Stimulated activated CD4-positive, alpha-beta T cell treated with anti-CD3 and anti-CD28 coated beads, TNF-alpha, amount 100 ng/mL, for 4 hours (primary cell): ENCODE results near the gene EFHC1.

ENCODE experiments used
- DNase-seq, 3 experiments: peaks; one replicate each; pipeline ENCODE4 v3.0.0-alpha.2; 2020; ENCODE audit warnings: low read depth in 3 of 3

EFHC1 gene

GRCh38 chr6:52502306-52503029 lies 82.3 kb downstream of the EFHC1 start:
- no peak for DNase-seq

- DNase-seq = no peak
These were observed 83.2 kb downstream of the EFHC1 start for GRCh38 chr6:52503323-52503747.

GRCh38 chr6:52503851-52504781 lies 84.0 kb downstream of the EFHC1 start:
- DNase-seq = no peak

- DNase-seq = no peak
These were observed 84.6 kb downstream of the EFHC1 start for GRCh38 chr6:52504782-52505136.

- no peak for DNase-seq
These were observed 85.7 kb downstream of the EFHC1 start for GRCh38 chr6:52505726-52506409.

- DNase-seq = no peak
These were observed 86.3 kb downstream of the EFHC1 start for GRCh38 chr6:52506476-52506875.

- DNase-seq = no peak
These were observed 87.6 kb downstream of the EFHC1 start for GRCh38 chr6:52507557-52508260.

- no peak for DNase-seq
These were observed 88.2 kb downstream of the EFHC1 start for GRCh38 chr6:52508261-52508739.

- DNase-seq = no peak
These were observed 89.4 kb downstream of the EFHC1 start for GRCh38 chr6:52509281-52510212.

- no peak for DNase-seq
These were observed 90.0 kb downstream of the EFHC1 start for GRCh38 chr6:52510213-52510562.

- no peak for DNase-seq
These were observed 91.0 kb downstream of the EFHC1 start for GRCh38 chr6:52511163-52511562.

GRCh38 chr6:52511572-52512151 lies 91.5 kb downstream of the EFHC1 start:
- DNase-seq = no peak

GRCh38 chr6:52512199-52512598 lies 92.1 kb downstream of the EFHC1 start:
- no peak for DNase-seq

- no peak for DNase-seq
These were observed 93.3 kb downstream of the EFHC1 start for GRCh38 chr6:52513464-52513863.

GRCh38 chr6:52513896-52514295 lies 93.8 kb downstream of the EFHC1 start:
- DNase-seq = no peak

- no peak for DNase-seq
These were observed 94.4 kb downstream of the EFHC1 start for GRCh38 chr6:52514514-52514913.

- no peak for DNase-seq
These were observed 95.2 kb downstream of the EFHC1 start for GRCh38 chr6:52515219-52515960.

- DNase-seq = no peak
These were observed 96.1 kb downstream of the EFHC1 start for GRCh38 chr6:52516269-52516668.

- no peak for DNase-seq
These were observed 96.8 kb downstream of the EFHC1 start for GRCh38 chr6:52516943-52517342.
